Lower leg skin (tissue), 3 donors: ENCODE results near the gene SNX19.

Experiments
- POLR2A ChIP-seq, 2 donors: fragments of 450-650 bp; IDR thresholded peaks; one replicate each; pipeline ENCODE4 v1.6.1; 2016 to 2017; ENCODE audit warnings: antibody characterized with exemption in 2 of 2, mild to moderate bottlenecking in 1 of 2, moderate library complexity in 1 of 2
- TF ChIP-seq, protein P1 (sequence below), 3 donors: fragments of 450-650 bp; IDR thresholded peaks; one replicate each; pipeline ENCODE4 v1.5.1; 2016; ENCODE audit warnings: antibody characterized with exemption in 3 of 3, mild to moderate bottlenecking in 3 of 3, moderate library complexity in 2 of 3

DNA sequence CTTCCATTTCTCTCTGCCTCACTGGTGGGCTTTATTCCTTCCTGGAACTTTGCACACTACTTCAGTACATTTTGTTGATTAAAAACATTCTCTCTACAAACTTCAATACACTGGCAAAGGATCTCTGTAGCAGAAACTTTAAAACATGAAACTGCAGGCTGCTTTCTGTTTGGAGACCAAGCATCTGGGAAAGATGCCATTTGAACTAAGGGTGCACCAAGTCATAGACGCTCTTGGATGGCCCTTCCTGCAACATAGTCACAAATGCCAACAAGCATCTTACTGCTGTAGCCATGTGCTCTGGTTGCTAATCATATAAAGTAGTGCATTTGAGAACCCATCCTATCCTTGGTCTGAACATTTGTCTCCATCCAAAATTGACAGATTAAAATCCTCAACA lies 56.4 kb downstream of the SNX19 start:
- TF ChIP-seq, protein P1, sequence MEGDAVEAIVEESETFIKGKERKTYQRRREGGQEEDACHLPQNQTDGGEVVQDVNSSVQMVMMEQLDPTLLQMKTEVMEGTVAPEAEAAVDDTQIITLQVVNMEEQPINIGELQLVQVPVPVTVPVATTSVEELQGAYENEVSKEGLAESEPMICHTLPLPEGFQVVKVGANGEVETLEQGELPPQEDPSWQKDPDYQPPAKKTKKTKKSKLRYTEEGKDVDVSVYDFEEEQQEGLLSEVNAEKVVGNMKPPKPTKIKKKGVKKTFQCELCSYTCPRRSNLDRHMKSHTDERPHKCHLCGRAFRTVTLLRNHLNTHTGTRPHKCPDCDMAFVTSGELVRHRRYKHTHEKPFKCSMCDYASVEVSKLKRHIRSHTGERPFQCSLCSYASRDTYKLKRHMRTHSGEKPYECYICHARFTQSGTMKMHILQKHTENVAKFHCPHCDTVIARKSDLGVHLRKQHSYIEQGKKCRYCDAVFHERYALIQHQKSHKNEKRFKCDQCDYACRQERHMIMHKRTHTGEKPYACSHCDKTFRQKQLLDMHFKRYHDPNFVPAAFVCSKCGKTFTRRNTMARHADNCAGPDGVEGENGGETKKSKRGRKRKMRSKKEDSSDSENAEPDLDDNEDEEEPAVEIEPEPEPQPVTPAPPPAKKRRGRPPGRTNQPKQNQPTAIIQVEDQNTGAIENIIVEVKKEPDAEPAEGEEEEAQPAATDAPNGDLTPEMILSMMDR (IDR thresholded peaks at IDR 0.05): no peak
- TF ChIP-seq POLR2A (IDR thresholded peaks at IDR 0.05): no peak
